Ovary (tissue), 3 donors: ENCODE results near the gene ANKRD44.

Source experiments
- POLR2A ChIP-seq: fragments of 450-650 bp; IDR thresholded peaks from one replicate; pipeline ENCODE4 v1.6.1; 2017; ENCODE audit warnings: antibody characterized with exemption, mild to moderate bottlenecking, moderate library complexity
- TF ChIP-seq, protein P1 (sequence below), 3 donors: fragments of 450-650 bp in 2 of 3; fragments of 200-600 bp in 1 of 3; IDR thresholded peaks; one replicate each; pipeline versions ENCODE4 v1.5.1 to v1.8.0; 2016 to 2022; ENCODE audit warnings: antibody characterized with exemption in 3 of 3, mild to moderate bottlenecking in 1 of 3
- donor health status: DM: no; HTN: no; CAD: no.

DNA sequence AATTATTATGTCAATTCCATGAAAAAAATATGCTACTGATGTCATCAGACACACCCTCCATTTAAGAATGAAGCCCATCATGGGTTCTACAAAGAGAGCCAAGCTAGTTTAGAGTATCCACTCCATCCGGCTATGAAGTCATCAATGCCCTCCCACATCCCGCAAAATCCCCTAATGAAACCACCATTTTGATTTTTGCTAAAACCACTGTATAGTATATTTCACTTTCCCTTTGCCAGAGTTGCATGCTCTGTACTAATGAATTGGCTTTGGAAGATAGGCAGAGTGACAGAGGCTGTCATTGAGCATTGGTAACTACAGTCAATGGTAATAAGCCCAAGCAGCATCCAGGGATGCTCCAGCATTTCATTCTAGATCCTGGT is 118.6 kb downstream of the ANKRD44 start:
- TF ChIP-seq, protein P1, sequence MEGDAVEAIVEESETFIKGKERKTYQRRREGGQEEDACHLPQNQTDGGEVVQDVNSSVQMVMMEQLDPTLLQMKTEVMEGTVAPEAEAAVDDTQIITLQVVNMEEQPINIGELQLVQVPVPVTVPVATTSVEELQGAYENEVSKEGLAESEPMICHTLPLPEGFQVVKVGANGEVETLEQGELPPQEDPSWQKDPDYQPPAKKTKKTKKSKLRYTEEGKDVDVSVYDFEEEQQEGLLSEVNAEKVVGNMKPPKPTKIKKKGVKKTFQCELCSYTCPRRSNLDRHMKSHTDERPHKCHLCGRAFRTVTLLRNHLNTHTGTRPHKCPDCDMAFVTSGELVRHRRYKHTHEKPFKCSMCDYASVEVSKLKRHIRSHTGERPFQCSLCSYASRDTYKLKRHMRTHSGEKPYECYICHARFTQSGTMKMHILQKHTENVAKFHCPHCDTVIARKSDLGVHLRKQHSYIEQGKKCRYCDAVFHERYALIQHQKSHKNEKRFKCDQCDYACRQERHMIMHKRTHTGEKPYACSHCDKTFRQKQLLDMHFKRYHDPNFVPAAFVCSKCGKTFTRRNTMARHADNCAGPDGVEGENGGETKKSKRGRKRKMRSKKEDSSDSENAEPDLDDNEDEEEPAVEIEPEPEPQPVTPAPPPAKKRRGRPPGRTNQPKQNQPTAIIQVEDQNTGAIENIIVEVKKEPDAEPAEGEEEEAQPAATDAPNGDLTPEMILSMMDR (IDR thresholded peaks at IDR 0.05), result no peak
- no peak for TF ChIP-seq POLR2A
